HepG2 (cell line): ENCODE measurements around the gene TCF23. TPM values are rescaled to one million over a fixed set of nuclear protein-coding genes. Genes with fewer than 3 reads are reported as not detected.

ENCODE experiments used
- ATF4 ChIP-seq, 2 experiments: fragments of 450-650 bp in 1 of 2; sonication (generic) in 1 of 2; formaldehyde crosslinking; IDR thresholded peaks; 2 replicates each; pipeline versions ENCODE4 v1.5.0 to v1.8.0; 2020 to 2022; ENCODE audit warnings: mild to moderate bottlenecking in 1 of 2, missing genetic modification reagents in 1 of 2
- POLR2AphosphoS2 ChIP-seq: IDR thresholded peaks from 2 replicates; pipeline ENCODE4 v1.6.1; 2011; ENCODE audit warnings: low read depth, low read length, improper control_type of control experiment
- TCF7 ChIP-seq: sonication (generic); IDR thresholded peaks from 2 replicates; pipeline ENCODE4 v1.6.1; 2016; ENCODE audit warnings: antibody characterized with exemption, low read depth
- TEAD3 ChIP-seq: optimal IDR thresholded peaks from 2 replicates; pipeline ENCODE3; 2016; ENCODE audit warnings: borderline replicate concordance
- UBTF ChIP-seq: sonication (generic); formaldehyde crosslinking; IDR thresholded peaks from 2 replicates; pipeline ENCODE4 v1.4.0; 2020; ENCODE audit warnings: mild to moderate bottlenecking, missing genetic modification reagents
- ZBTB33 ChIP-seq: sonication (generic); formaldehyde crosslinking; IDR thresholded peaks from 2 replicates; pipeline ENCODE4 v1.4.0; 2020; ENCODE audit warnings: missing genetic modification reagents
- ZBTB37 ChIP-seq: sonication (generic); formaldehyde crosslinking; IDR thresholded peaks from 2 replicates; pipeline ENCODE4 v1.4.0; 2020; ENCODE audit warnings: mild to moderate bottlenecking, missing genetic modification reagents
- ZNF121 ChIP-seq: sonication (generic); formaldehyde crosslinking; IDR thresholded peaks from 2 replicates; pipeline ENCODE4 v1.5.0; 2020; ENCODE audit warnings: mild to moderate bottlenecking, missing genetic modification reagents
- ZNF3 ChIP-seq: IDR thresholded peaks from 2 replicates; pipeline ENCODE4 v1.7.0; 2017; ENCODE audit warnings: inconsistent platforms
- ZNF687 ChIP-seq: sonication (generic); formaldehyde crosslinking; IDR thresholded peaks from 2 replicates; pipeline ENCODE4 v1.5.1; 2020; ENCODE audit warnings: mild to moderate bottlenecking, missing genetic modification reagents, moderate library complexity
- ZNF709 ChIP-seq: sonication (generic); formaldehyde crosslinking; IDR thresholded peaks from 2 replicates; pipeline ENCODE4 v1.5.0; 2020; ENCODE audit warnings: mild to moderate bottlenecking, missing genetic modification reagents
- polyA plus RNA-seq, 8 experiments: library from polyadenylated mRNA; depleted of rRNA in 3 of 8; stranded (reverse) in 7 of 8; unstranded in 1 of 8; fragments of >200 nt; fragmentation: Illumina TruSeq in 4 of 8; extraction: Trizol in 4 of 8; gene quantifications; 2 replicates each; pipeline versions ENCODE4 v1.2.1 to v1.2.3, GENCODE V29; 2011 to 2016; ENCODE audit warnings: low read depth in 4 of 8, missing spikeins in 1 of 8, mixed read lengths in 1 of 8; ENCODE audit not compliant: insufficient read depth in 1 of 8
- total RNA-seq, 5 experiments: library from RNA; depleted of rRNA; stranded (reverse); fragments of >200 nt; fragmentation: Illumina TruSeq; extraction: Trizol; gene quantifications; 2 replicates each; pipeline ENCODE4 v1.2.3, GENCODE V29; 2016; ENCODE audit warnings: low read depth in 1 of 5

The TCF23 gene
- total and polyA plus RNA-seq, 2 of the 13 experiments (the other 11 are each of a cell fraction or from before 2014, with no cell fraction given): 0.02 to 1.4 TPM

GRCh38 chr2:27174638-27175037, 25.8 kb downstream of the TCF23 start (continued):
- TF ChIP-seq ATF4 (CRISPR knock-in tag; IDR thresholded peaks at IDR 0.05) (0 out of 4 replicates have a peak, but pooled peaks of 1 of the 2 experiments have one; percentile 15), ZNF709 (no peak), POLR2AphosphoS2 (no peak), ZNF3 (0 out of 2 replicates have a peak, but pooled peaks have one; percentile 40), ZNF121 (CRISPR knock-in tag) (no peak), ZBTB37 (CRISPR knock-in tag) (0 out of 2 replicates have a peak, but pooled peaks have one; percentile 45), TCF7 (no peak), ZBTB33 (CRISPR knock-in tag) (peak; percentile 72), TEAD3 (peak; percentile 25), ZNF687 (peak; percentile 65), UBTF (CRISPR knock-in tag) (0 out of 2 replicates have a peak, but pooled peaks have one; percentile 42)
